Coronary artery (tissue), 2 donors: ENCODE measurements around the gene GAL3ST1.

Source experiments
- DNase-seq: peaks from one replicate; pipeline ENCODE4 v3.0.0-alpha.2; 2017; ENCODE audit warnings: low spot score
- H3K27ac ChIP-seq, 2 donors: fragments of 200-600 bp; sonication (generic); one replicate each; pipeline ENCODE4 v1.5.1; 2016 to 2019
- H3K4me3 ChIP-seq: fragments of 200-600 bp; sonication (generic); 2 replicates; pipeline ENCODE4 v1.5.1; 2016; ENCODE audit warnings: mild to moderate bottlenecking, moderate library complexity
- TF ChIP-seq, protein P1 (sequence below): fragments of 200-600 bp; sonication (generic); IDR thresholded peaks from one replicate; pipeline ENCODE4 v1.5.1; 2019; ENCODE audit warnings: antibody characterized with exemption

The GAL3ST1 gene

DNA sequence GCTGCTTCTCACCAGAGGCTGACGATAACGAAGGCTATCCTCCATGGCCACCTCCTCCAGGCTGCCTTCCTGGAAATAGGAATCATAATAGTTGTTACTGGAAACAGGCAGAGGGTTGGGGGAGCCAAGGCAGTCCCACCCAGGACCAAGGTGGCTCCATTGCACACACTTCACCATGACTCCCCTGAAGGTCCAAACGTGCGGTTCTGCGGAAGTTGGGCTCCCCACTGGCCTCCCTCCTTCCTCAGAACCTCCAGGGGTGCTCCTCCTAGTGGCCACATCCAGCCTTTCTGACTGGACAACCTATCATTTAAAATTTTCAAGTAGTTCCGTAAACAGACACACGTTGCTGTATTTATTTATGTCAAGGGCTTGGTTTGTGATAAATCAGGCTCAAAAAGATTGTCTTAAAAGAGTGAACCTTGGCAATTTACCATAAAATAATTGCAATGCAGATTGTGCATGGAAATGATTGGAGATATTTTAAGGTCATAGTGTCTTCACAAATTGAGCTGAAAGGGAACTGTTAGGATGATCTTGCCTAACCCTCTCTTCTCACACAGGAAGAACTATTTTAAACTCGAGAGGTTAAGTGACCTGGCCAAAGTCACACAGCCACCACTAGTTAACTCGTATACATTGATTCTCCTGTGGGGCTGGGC, 31.1 kb upstream of the GAL3ST1 start:
- no peak for DNase-seq
- peak overlapping the region; percentile 78 for H3K4me3 ChIP-seq
- TF ChIP-seq, protein P1, sequence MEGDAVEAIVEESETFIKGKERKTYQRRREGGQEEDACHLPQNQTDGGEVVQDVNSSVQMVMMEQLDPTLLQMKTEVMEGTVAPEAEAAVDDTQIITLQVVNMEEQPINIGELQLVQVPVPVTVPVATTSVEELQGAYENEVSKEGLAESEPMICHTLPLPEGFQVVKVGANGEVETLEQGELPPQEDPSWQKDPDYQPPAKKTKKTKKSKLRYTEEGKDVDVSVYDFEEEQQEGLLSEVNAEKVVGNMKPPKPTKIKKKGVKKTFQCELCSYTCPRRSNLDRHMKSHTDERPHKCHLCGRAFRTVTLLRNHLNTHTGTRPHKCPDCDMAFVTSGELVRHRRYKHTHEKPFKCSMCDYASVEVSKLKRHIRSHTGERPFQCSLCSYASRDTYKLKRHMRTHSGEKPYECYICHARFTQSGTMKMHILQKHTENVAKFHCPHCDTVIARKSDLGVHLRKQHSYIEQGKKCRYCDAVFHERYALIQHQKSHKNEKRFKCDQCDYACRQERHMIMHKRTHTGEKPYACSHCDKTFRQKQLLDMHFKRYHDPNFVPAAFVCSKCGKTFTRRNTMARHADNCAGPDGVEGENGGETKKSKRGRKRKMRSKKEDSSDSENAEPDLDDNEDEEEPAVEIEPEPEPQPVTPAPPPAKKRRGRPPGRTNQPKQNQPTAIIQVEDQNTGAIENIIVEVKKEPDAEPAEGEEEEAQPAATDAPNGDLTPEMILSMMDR = peak; percentile 56
- no peak overlapping the region for H3K27ac ChIP-seq

- H3K4me3 ChIP-seq = no peak overlapping the region
- H3K27ac ChIP-seq = no peak overlapping the region
- DNase-seq = no peak
- TF ChIP-seq, protein P1 = no peak
These were observed 30.3 kb upstream of the GAL3ST1 start for GRCh38 chr22:30604723-30605122.

- TF ChIP-seq, protein P1 = no peak
- Histone ChIP-seq H3K27ac (no peak overlapping the region), H3K4me3 (no peak overlapping the region)
- DNase-seq = no peak
These were observed 29.3 kb upstream of the GAL3ST1 start for GRCh38 chr22:30603801-30604200.

DNA sequence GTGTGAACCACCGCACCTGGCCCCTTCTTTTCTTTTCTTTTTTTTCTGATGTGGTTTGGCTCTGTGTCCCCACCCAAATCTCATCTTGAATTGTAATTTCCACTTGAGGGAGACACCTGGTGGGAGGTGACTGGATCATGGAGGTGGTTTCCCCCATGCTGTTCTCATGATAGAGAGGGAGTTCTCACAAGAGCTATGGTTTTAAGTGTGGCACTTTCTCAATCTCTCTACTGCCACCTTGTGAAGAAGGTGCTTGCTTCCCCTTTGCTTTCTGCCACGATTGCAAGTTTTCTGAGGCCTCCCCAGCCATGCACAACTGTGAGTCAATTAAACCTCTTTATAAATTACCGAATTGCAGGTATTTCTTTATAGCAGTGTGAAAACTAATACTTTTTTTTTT, 27.6 kb upstream of the GAL3ST1 start:
- no peak overlapping the region for H3K4me3 ChIP-seq
- no peak overlapping the region for H3K27ac ChIP-seq
- TF ChIP-seq, protein P1 = no peak
- no peak for DNase-seq

DNA sequence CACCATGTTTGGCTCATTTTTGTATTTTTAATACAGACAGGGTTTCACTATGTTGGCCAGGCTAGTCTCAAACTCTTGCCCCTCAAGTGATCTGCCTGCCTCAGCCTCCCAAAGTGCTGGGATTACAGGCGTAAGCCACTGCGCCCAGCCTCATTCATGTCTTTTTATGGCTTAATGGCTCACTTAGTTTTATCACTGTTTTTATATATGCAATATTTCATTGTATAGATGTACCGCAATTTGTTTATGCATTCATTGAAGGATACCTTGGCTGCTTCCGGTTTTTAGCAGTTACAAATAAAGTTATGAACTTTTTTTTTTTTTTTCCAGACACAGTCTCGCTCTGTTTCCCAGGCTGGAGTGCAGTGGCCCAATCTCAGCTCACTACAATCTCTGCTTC, 27.0 kb upstream of the GAL3ST1 start:
- TF ChIP-seq, protein P1 = no peak
- Histone ChIP-seq H3K27ac (no peak overlapping the region), H3K4me3 (no peak overlapping the region)
- DNase-seq = no peak

- no peak for DNase-seq
- Histone ChIP-seq H3K4me3 (no peak overlapping the region), H3K27ac (no peak overlapping the region)
- TF ChIP-seq, protein P1 = no peak
These were observed 26.5 kb upstream of the GAL3ST1 start for GRCh38 chr22:30600921-30601320.

DNA sequence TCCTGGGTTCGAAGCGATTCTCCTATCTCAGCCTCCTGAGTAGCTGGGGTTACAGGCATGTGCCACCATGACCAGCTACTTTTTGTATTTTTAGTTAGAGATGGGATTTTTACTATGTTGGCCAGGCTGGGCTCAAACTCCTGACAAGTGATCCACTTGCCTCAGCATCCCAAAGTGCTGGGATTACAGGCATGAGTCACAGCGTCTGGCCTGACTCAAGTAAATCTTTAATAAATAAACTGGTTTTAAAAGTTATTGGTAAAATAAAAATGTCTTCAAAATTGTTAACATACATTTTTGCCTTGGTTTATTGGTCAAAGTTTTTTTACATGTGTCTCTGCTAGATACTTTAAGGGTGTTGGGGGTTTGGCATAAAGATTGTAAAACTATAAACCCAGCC, 24.5 kb upstream of the GAL3ST1 start:
- no peak for DNase-seq
- Histone ChIP-seq H3K27ac (no peak overlapping the region), H3K4me3 (no peak overlapping the region)
- TF ChIP-seq, protein P1 = no peak
